SK-N-SH (cell line): ENCODE data around the gene KRT26. TPM values are rescaled to one million over a fixed set of nuclear protein-coding genes. Genes with fewer than 3 reads are reported as not detected.

Experiments
- CTCF ChIA-PET: fragments of 300-600, 350-600 bp; formaldehyde crosslinking; extraction: SDS; loops from one replicate; lab custom pipeline; 2021; lab: Yijun Ruan, JAX
- POLR2A ChIA-PET: fragments of 350-600 bp; sonication (Branson Sonifier 250); formaldehyde crosslinking; extraction: SDS; loops from one replicate; lab custom pipeline; 2020; ENCODE audit warnings: antibody characterized with exemption, inconsistent platforms; lab: Yijun Ruan, JAX
- DNase-seq: peaks from one replicate; pipeline ENCODE4 v3.0.0; 2012
- H2AFZ ChIP-seq: fragments of 200-600 bp; sonication (generic); 2 replicates; pipeline ENCODE4 v1.8.1; 2016; ENCODE audit warnings: antibody characterized with exemption, mild to moderate bottlenecking, low read depth
- H3F3A ChIP-seq: fragments of 200-600 bp; sonication (generic); replicated peaks from 2 replicates; pipeline ENCODE3; 2016; ENCODE audit warnings: antibody characterized with exemption, mild to moderate bottlenecking; ENCODE audit not compliant: insufficient read depth
- H3K27ac ChIP-seq, 2 experiments: fragments of 200-500 bp in 1 of 2; fragments of 200-600 bp in 1 of 2; sonication (Bioruptor generic) in 1 of 2; sonication (generic), shearing (Covaris generic) in 1 of 2; 2 replicates each; pipeline versions ENCODE4 v1.5.1 to v1.6.1; 2014 to 2016; ENCODE audit warnings: low read depth in 2 of 2, inconsistent platforms in 1 of 2, low read length in 1 of 2, mild to moderate bottlenecking in 1 of 2, mixed read lengths in 1 of 2
- H3K27me3 ChIP-seq: fragments of 200-600 bp; sonication (generic), shearing (Covaris generic); 2 replicates; pipeline ENCODE4 v1.6.1; 2016; ENCODE audit warnings: mixed run types; ENCODE audit not compliant: insufficient read depth
- H3K36me3 ChIP-seq, 2 experiments: fragments of 200-500 bp in 1 of 2; fragments of 200-600 bp in 1 of 2; sonication (Bioruptor generic) in 1 of 2; sonication (generic) in 1 of 2; replicated peaks in 1 of 2; 2 replicates each; pipeline versions ENCODE3 to v1.5.1; 2014 to 2016; ENCODE audit warnings: low read length in 1 of 2, mild to moderate bottlenecking in 1 of 2; ENCODE audit not compliant: insufficient read depth in 2 of 2, control insufficient read depth in 1 of 2
- H3K4me1 ChIP-seq, 2 experiments: fragments of 200-500 bp in 1 of 2; fragments of 200-600 bp in 1 of 2; sonication (Bioruptor generic) in 1 of 2; sonication (generic), shearing (Covaris generic) in 1 of 2; 2 replicates each; pipeline versions ENCODE4 v1.5.1 to v1.6.1; 2014 to 2016; ENCODE audit warnings: low read depth in 1 of 2, low read length in 1 of 2, mixed run types in 1 of 2; ENCODE audit not compliant: insufficient read depth in 2 of 2, control insufficient read depth in 1 of 2
- H3K4me2 ChIP-seq: fragments of 200-600 bp; sonication (generic), shearing (Covaris generic); 2 replicates; pipeline ENCODE4 v1.6.1; 2017; ENCODE audit warnings: mixed run types
- H3K4me3 ChIP-seq, 2 experiments: fragments of 200-500 bp in 1 of 2; fragments of 200-600 bp in 1 of 2; sonication (Bioruptor generic) in 1 of 2; sonication (generic), shearing (Covaris generic) in 1 of 2; 2 replicates each; pipeline versions ENCODE4 v1.5.1 to v1.8.1; 2014 to 2016; ENCODE audit warnings: low read depth in 2 of 2, inconsistent platforms in 1 of 2, low read length in 1 of 2, mild to moderate bottlenecking in 1 of 2, mixed read lengths in 1 of 2, moderate library complexity in 1 of 2
- H3K79me2 ChIP-seq: fragments of 200-600 bp; sonication (generic); 2 replicates; pipeline ENCODE4 v1.8.1; 2017; ENCODE audit warnings: mild to moderate bottlenecking; ENCODE audit not compliant: insufficient read depth
- H3K9ac ChIP-seq: fragments of 200-600 bp; sonication (generic); 2 replicates; pipeline ENCODE4 v1.6.1; 2017; ENCODE audit warnings: mixed run types
- H3K9me2 ChIP-seq: fragments of 200-600 bp; sonication (generic); 2 replicates; pipeline ENCODE4 v1.6.1; 2017; ENCODE audit warnings: mixed run types
- H3K9me3 ChIP-seq: fragments of 200-600 bp; sonication (generic); 2 replicates; pipeline ENCODE4 v1.6.1; 2017; ENCODE audit warnings: mixed run types, mild to moderate bottlenecking, moderate library complexity
- H4K20me1 ChIP-seq: fragments of 200-600 bp; sonication (generic); 2 replicates; pipeline ENCODE4 v1.6.1; 2017; ENCODE audit warnings: mild to moderate bottlenecking, mixed run types; ENCODE audit not compliant: insufficient read depth
- CHD2 ChIP-seq: fragments of 150-350 bp; IDR thresholded peaks from 2 replicates; pipeline ENCODE4 v1.6.1; 2018; ENCODE audit warnings: low read length; ENCODE audit not compliant: partially characterized antibody
- EZH2phosphoT487 ChIP-seq: fragments of 200-600 bp; sonication (generic); IDR thresholded peaks from 2 replicates; pipeline ENCODE4 v1.6.1; 2017; ENCODE audit warnings: low read depth, mixed run types, mild to moderate bottlenecking, antibody characterized with exemption, moderate library complexity, borderline replicate concordance
- FOSL2 ChIP-seq: IDR thresholded peaks from 2 replicates; pipeline ENCODE4 v1.4.0; 2012; ENCODE audit warnings: low read depth, mild to moderate bottlenecking, moderate library complexity, borderline replicate concordance
- JUND ChIP-seq: IDR thresholded peaks from 2 replicates; pipeline ENCODE4 v1.4.0; 2012
- MEF2A ChIP-seq: IDR thresholded peaks from 2 replicates; pipeline ENCODE4 v1.4.0; 2012; ENCODE audit warnings: low read depth, borderline replicate concordance
- NFIC ChIP-seq: IDR thresholded peaks from 2 replicates; pipeline ENCODE4 v1.4.0; 2012; ENCODE audit warnings: borderline replicate concordance
- RAD21 ChIP-seq: IDR thresholded peaks from 2 replicates; pipeline ENCODE4 v1.6.1; 2012; ENCODE audit warnings: mild to moderate bottlenecking, low read length
- RCOR1 ChIP-seq: fragments of 150-350 bp; IDR thresholded peaks from 2 replicates; pipeline ENCODE4 v1.6.1; 2017; ENCODE audit warnings: antibody characterized with exemption, low read length
- SIN3A ChIP-seq: IDR thresholded peaks from 2 replicates; pipeline ENCODE4 v1.6.1; 2012; ENCODE audit warnings: low read depth, mild to moderate bottlenecking, low read length, moderate library complexity, borderline replicate concordance
- SMC3 ChIP-seq: IDR thresholded peaks from 2 replicates; pipeline ENCODE4 v1.6.1; 2012; ENCODE audit warnings: low read depth, low read length, improper control_type of control experiment
- TAF1 ChIP-seq: IDR thresholded peaks from 2 replicates; pipeline ENCODE4 v1.6.1; 2012; ENCODE audit warnings: low read depth, mild to moderate bottlenecking, low read length, moderate library complexity, borderline replicate concordance
- TEAD4 ChIP-seq: IDR thresholded peaks from 2 replicates; pipeline ENCODE4 v1.4.0; 2012; ENCODE audit warnings: mild to moderate bottlenecking, borderline replicate concordance; ENCODE audit not compliant: insufficient read depth
- YY1 ChIP-seq: IDR thresholded peaks from 2 replicates; pipeline ENCODE4 v1.4.0; 2012; ENCODE audit warnings: low read depth, mild to moderate bottlenecking
- WGBS: methylation state at CpG from one replicate; pipeline ENCODE4 v1.1.6; 2017; ENCODE audit warnings: low lambda C conversion rate; 5-methylcytosine and 5-hydroxymethylcytosine counted together
- polyA plus RNA-seq, 3 experiments: library from polyadenylated mRNA; depleted of rRNA; stranded (reverse); fragments of >200 nt; gene quantifications; 2 replicates each; pipeline ENCODE4 v1.2.3, GENCODE V29; 2012
- TF ChIP-seq, protein P1 (sequence below): fragments of 150-350 bp; IDR thresholded peaks from 2 replicates; pipeline ENCODE4 v1.6.1; 2016; ENCODE audit warnings: mild to moderate bottlenecking, low read depth, low read length
- TF ChIP-seq, protein P2 (sequence below): IDR thresholded peaks from 2 replicates; pipeline ENCODE4 v1.4.0; 2012; ENCODE audit warnings: low read depth, borderline replicate concordance
- TF ChIP-seq, protein P3 (sequence below): IDR thresholded peaks from 2 replicates; pipeline ENCODE4 v1.6.1; 2012; ENCODE audit warnings: mild to moderate bottlenecking, low read depth, low read length, moderate library complexity

The KRT26 gene
- polyA plus RNA-seq, 1 of the 3 experiments (the other 2 are of a cell fraction) = not detected

DNA sequence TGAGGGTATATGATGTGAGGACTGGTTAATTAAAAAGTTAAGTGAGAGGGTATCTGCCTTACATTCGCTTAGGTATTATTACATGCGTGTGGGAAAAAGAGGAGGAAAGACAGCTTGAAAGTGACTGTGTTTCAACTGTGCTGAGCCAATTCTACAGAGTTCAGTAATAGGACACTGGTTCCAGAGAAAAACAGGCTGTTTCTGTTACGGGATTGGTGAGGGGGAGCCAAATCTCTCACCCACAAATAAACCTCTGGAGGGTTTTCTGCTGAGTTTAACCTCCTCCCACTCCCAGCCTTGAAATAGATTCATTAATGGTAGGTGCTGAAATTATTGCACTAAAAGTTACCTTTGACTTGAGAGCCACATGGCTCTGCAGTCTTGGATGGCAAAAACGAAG is 3.9 kb upstream of the KRT26 start:
- no peak for DNase-seq
- no peaks in the 10 kb centered on the region for H3F3A ChIP-seq
- H3K9me2 ChIP-seq = 0 out of 2 replicates have a peak, but pooled peaks cover 5% of the 10 kb centered on the region
- H4K20me1 ChIP-seq = no peaks in the 10 kb centered on the region
- 18% methylated on average over 4 of the region's 4 CpGs for WGBS
- CTCF ChIA-PET = no interaction called here
- no peaks in the 10 kb centered on the region for H3K79me2 ChIP-seq
- no peak overlapping the region for H3K4me3 ChIP-seq
- no peak overlapping the region for H3K9ac ChIP-seq
- H2AFZ ChIP-seq = no peak overlapping the region
- H3K9me3 ChIP-seq = no peaks in the 10 kb centered on the region
- POLR2A ChIA-PET = no interaction called here
- H3K4me2 ChIP-seq = no peak overlapping the region
- no peaks in the 10 kb centered on the region for H3K36me3 ChIP-seq
- TF ChIP-seq RAD21 = no peak
- TF ChIP-seq NFIC = no peak
- TF ChIP-seq FOSL2 = no peak
- TF ChIP-seq, protein P1, sequence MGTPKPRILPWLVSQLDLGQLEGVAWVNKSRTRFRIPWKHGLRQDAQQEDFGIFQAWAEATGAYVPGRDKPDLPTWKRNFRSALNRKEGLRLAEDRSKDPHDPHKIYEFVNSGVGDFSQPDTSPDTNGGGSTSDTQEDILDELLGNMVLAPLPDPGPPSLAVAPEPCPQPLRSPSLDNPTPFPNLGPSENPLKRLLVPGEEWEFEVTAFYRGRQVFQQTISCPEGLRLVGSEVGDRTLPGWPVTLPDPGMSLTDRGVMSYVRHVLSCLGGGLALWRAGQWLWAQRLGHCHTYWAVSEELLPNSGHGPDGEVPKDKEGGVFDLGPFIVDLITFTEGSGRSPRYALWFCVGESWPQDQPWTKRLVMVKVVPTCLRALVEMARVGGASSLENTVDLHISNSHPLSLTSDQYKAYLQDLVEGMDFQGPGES = no peak
- TF ChIP-seq SMC3 = no peak
- no peak for TF ChIP-seq MEF2A
- no peak for TF ChIP-seq RCOR1
- no peak for TF ChIP-seq TAF1
- TF ChIP-seq, protein P2, sequence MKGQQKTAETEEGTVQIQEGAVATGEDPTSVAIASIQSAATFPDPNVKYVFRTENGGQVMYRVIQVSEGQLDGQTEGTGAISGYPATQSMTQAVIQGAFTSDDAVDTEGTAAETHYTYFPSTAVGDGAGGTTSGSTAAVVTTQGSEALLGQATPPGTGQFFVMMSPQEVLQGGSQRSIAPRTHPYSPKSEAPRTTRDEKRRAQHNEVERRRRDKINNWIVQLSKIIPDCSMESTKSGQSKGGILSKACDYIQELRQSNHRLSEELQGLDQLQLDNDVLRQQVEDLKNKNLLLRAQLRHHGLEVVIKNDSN = no peak
- TF ChIP-seq EZH2phosphoT487 = no peak
- no peak for TF ChIP-seq YY1
- TF ChIP-seq CHD2 = no peak
- TF ChIP-seq, protein P3, sequence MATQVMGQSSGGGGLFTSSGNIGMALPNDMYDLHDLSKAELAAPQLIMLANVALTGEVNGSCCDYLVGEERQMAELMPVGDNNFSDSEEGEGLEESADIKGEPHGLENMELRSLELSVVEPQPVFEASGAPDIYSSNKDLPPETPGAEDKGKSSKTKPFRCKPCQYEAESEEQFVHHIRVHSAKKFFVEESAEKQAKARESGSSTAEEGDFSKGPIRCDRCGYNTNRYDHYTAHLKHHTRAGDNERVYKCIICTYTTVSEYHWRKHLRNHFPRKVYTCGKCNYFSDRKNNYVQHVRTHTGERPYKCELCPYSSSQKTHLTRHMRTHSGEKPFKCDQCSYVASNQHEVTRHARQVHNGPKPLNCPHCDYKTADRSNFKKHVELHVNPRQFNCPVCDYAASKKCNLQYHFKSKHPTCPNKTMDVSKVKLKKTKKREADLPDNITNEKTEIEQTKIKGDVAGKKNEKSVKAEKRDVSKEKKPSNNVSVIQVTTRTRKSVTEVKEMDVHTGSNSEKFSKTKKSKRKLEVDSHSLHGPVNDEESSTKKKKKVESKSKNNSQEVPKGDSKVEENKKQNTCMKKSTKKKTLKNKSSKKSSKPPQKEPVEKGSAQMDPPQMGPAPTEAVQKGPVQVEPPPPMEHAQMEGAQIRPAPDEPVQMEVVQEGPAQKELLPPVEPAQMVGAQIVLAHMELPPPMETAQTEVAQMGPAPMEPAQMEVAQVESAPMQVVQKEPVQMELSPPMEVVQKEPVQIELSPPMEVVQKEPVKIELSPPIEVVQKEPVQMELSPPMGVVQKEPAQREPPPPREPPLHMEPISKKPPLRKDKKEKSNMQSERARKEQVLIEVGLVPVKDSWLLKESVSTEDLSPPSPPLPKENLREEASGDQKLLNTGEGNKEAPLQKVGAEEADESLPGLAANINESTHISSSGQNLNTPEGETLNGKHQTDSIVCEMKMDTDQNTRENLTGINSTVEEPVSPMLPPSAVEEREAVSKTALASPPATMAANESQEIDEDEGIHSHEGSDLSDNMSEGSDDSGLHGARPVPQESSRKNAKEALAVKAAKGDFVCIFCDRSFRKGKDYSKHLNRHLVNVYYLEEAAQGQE = no peak
- no peak for TF ChIP-seq TEAD4
- no peak for TF ChIP-seq SIN3A
- TF ChIP-seq JUND = no peak
- no peak overlapping the region for H3K27ac ChIP-seq
- H3K27me3 ChIP-seq = peaks cover 64% of the 10 kb centered on the region
- no peaks in the 10 kb centered on the region for H3K4me1 ChIP-seq
